LNCAP (cell line): ENCODE measurements around the gene TENM4.

Experiments
- CTCF ChIP-seq: fragments of 450-650 bp; IDR thresholded peaks from 2 replicates; pipeline ENCODE4 v1.5.1; 2017; ENCODE audit warnings: mild to moderate bottlenecking

Gene TENM4

DNA sequence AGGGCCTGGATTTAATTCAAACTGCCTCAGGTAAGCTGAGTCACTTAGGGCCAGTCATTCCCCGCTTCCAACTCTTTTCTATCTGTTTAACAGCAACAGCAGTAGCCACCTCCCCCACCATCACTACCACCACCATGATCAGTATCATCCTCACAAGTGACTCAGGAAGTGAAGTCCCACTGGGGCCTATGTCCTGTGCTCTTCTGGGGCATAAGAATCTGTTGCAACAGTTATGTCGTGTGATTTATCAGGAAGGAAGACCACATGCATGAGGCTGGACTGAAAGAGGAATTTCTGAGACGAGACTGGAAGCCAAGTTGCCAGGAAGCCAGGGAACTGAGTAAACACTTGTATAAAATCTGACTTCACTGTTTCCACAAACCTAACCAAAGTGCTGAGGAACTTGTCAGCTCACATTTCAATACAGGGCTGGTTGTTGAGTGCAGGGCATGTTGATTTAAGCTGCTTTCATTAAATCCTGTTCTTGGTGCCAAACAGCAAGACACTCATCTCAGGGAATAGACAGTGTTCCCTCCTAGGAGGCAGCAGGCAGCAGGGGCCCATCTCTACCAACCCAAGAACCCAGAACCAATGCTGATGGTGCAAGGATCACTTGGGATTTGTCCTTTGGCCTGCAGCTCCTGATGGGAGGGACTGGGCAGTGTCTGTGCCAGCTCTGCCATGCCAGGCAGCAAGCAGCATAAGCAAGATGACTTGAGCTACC, 639.5 kb downstream of the TENM4 start:
- no peak for TF ChIP-seq CTCF

- TF ChIP-seq CTCF: no peak
These were observed 640.1 kb downstream of the TENM4 start for GRCh38 chr11:78800756-78801155.

DNA sequence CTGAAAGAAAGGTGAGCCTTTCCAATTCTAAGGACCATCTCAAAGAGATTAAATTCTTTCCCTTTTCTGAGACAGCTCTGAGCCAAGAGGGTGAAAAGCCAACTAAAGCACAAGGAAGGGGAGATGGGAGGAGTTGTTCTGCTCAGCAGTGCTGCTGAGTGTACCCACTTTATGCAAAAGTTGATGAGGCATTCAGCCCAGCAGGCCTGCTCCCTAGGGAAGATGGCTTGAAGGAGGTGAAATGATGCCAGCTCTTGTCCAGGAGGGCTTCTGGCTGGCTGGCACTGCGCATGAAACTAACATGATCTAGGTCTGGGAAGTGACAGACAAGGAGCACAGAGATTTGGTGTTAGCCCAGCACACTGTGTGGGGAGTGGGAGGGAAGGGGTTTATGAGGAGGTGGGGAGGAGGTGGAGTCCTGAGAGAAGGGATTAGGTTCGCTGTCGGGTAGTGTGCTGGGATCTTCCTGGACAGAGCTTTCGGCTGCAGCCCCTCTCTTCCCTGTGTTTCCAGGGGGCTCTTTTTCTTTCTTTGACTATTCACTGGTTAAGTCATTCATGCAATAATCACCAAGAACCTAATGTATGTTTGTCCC, 640.6 kb downstream of the TENM4 start:
- no peak for TF ChIP-seq CTCF

DNA sequence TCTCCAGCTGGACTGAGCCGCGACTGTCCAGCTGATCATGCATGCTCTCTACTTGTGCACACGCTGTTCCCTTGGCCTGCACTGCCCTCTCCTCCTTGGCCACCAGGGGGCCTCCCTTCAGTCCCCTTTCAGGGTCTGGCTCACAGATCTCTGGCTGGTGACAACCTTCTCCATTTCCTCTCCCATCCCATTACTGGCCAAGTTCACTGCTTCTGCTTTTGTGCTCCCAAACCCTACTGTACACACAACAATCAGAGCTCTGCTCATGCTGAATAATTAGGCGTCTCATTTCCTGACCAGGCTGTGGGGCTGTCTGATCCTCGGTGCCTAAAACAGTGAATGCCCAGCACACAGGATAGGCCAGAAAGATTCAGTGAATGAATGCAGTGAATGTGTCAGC, 642.2 kb downstream of the TENM4 start:
- peak; percentile 70 for TF ChIP-seq CTCF

GRCh38 chr11:78797559-78797958, 643.3 kb downstream of the TENM4 start:
- no peak for TF ChIP-seq CTCF

- TF ChIP-seq CTCF: no peak
These were observed 643.9 kb downstream of the TENM4 start for GRCh38 chr11:78796956-78797355.

DNA sequence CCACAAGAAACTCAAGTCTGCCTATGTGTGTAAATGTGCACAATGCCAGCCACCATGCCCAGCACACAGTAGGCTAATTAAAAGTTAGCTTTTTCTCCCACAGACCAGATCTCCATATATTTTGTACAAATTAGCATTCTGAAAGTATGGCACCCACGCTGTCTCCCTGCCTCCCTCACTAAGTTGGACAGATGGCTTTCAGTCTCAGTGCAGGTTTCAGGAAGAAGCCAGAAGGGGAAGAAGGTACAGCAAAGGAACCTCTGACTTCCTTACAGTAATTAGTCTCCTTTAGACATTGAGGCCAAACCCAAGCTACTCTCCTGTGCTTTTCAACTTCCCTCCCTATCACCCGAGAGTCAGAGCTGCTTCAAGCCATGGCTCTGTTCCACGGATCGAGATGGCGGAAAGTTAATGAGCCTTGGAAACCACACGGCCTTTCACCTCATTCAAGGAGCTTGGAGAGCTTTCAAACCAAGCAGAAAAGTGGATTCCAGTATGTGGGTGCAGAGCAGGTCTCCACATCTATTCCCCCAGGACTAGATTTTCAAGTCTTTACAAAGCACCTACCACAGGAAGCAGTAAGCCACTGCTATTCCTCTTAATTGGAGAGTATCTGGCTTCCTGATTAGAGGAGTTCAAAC, 645.1 kb downstream of the TENM4 start:
- no peak for TF ChIP-seq CTCF
